CD14-positive monocyte (primary cell): ENCODE results near the gene TMTC1. TPM values are rescaled to one million over a fixed set of nuclear protein-coding genes. Genes with fewer than 3 reads are reported as not detected.

Experiments used
- DNase-seq, 3 donors: peaks; one replicate each; pipeline ENCODE4 v3.0.0-alpha.2; 2011 to 2022
- H2AFZ ChIP-seq: 2 replicates; pipeline ENCODE4 v1.6.0; 2012; ENCODE audit warnings: mild to moderate bottlenecking, low read depth, low read length, inconsistent platforms; ENCODE audit not compliant: insufficient read depth, poor library complexity, severe bottlenecking
- H3K27ac ChIP-seq, 2 donors: 1 replicate in 1 of 2; 2 replicates in 1 of 2; pipeline ENCODE4 v1.5.1; 2012 to 2013; ENCODE audit warnings: low read length in 2 of 2, control low read depth in 1 of 2, inconsistent platforms in 1 of 2, low read depth in 1 of 2, mild to moderate bottlenecking in 1 of 2
- H3K27me3 ChIP-seq, 2 donors: one replicate each; pipeline versions ENCODE4 v1.6.0 to v1.6.1; 2011 to 2013; ENCODE audit warnings: low read length in 2 of 2; ENCODE audit not compliant: control insufficient read depth in 2 of 2, insufficient read depth in 2 of 2
- H3K36me3 ChIP-seq, 2 donors: replicated peaks in 1 of 2; 1 replicate in 1 of 2; 2 replicates in 1 of 2; pipeline versions ENCODE4 v1.5.1 to v1.6.1; 2012 to 2013; ENCODE audit warnings: low read length in 2 of 2, control low read depth in 1 of 2, inconsistent platforms in 1 of 2, mild to moderate bottlenecking in 1 of 2; ENCODE audit not compliant: insufficient read depth in 2 of 2, control insufficient read depth in 1 of 2
- H3K4me1 ChIP-seq, 2 donors: 1 replicate in 1 of 2; 2 replicates in 1 of 2; pipeline versions ENCODE4 v1.5.1 to v1.6.1; 2012 to 2013; ENCODE audit warnings: low read length in 2 of 2, control low read depth in 1 of 2, inconsistent platforms in 1 of 2, mild to moderate bottlenecking in 1 of 2, moderate library complexity in 1 of 2; ENCODE audit not compliant: insufficient read depth in 2 of 2, control insufficient read depth in 1 of 2
- H3K4me2 ChIP-seq: replicated peaks from 2 replicates; pipeline ENCODE3; 2012; ENCODE audit warnings: low read length, moderate library complexity, mild to moderate bottlenecking; ENCODE audit not compliant: poor library complexity, severe bottlenecking; ENCODE audit errors: extremely low read depth
- H3K4me3 ChIP-seq, 3 experiments: fragments of 200-600 bp in 1 of 3; sonication (generic) in 1 of 3; replicated peaks in 1 of 3; 1 replicate in 2 of 3; 2 replicates in 1 of 3; pipeline ENCODE4 v1.5.1; 2011 to 2013; ENCODE audit warnings: low read length in 3 of 3, mild to moderate bottlenecking in 3 of 3, control low read depth in 2 of 3, low read depth in 2 of 3, inconsistent platforms in 1 of 3, moderate library complexity in 1 of 3
- H3K79me2 ChIP-seq: 2 replicates; pipeline ENCODE4 v1.6.0; 2012; ENCODE audit warnings: mild to moderate bottlenecking, control low read depth, inconsistent platforms, low read length, moderate library complexity; ENCODE audit not compliant: insufficient read depth
- H3K9ac ChIP-seq: 2 replicates; pipeline ENCODE4 v1.6.0; 2017; ENCODE audit warnings: low read length, mild to moderate bottlenecking; ENCODE audit not compliant: insufficient read depth, poor library complexity, severe bottlenecking
- H3K9me3 ChIP-seq, 2 donors: replicated peaks in 1 of 2; 1 replicate in 1 of 2; 2 replicates in 1 of 2; pipeline versions ENCODE4 v1.5.1 to v1.6.1; 2012 to 2013; ENCODE audit warnings: low read length in 2 of 2, control low read depth in 1 of 2; ENCODE audit not compliant: control insufficient read depth in 1 of 2, insufficient read depth in 1 of 2
- H4K20me1 ChIP-seq: 2 replicates; pipeline ENCODE4 v1.6.0; 2012; ENCODE audit warnings: mild to moderate bottlenecking, low read length, control low read depth, moderate library complexity; ENCODE audit not compliant: insufficient read depth
- H3K27ac Mint-ChIP-seq, 7 donors: one replicate each; pipeline ENCODE4 v1.8.0; 2020; ENCODE audit warnings: mild to moderate bottlenecking in 7 of 7, mixed read lengths in 7 of 7, moderate library complexity in 6 of 7, inconsistent platforms in 2 of 7
- H3K27me3 Mint-ChIP-seq, 3 donors: one replicate each; pipeline ENCODE4 v1.8.0; 2021 to 2022; ENCODE audit warnings: low read depth in 3 of 3, mild to moderate bottlenecking in 3 of 3, mixed read lengths in 3 of 3, moderate library complexity in 3 of 3, inconsistent platforms in 1 of 3
- H3K36me3 Mint-ChIP-seq, 2 donors: one replicate each; pipeline ENCODE4 v1.8.0; 2020; ENCODE audit warnings: mixed read lengths in 2 of 2, inconsistent platforms in 1 of 2, mild to moderate bottlenecking in 1 of 2
- H3K4me1 Mint-ChIP-seq: one replicate; pipeline ENCODE4 v1.8.0; 2020; ENCODE audit warnings: mild to moderate bottlenecking, mixed read lengths
- H3K4me3 Mint-ChIP-seq, 2 donors: one replicate each; pipeline ENCODE4 v1.8.0; 2020; ENCODE audit warnings: mild to moderate bottlenecking in 2 of 2, mixed read lengths in 2 of 2, moderate library complexity in 1 of 2
- H3K9me3 Mint-ChIP-seq, 7 donors: one replicate each; pipeline ENCODE4 v1.8.0; 2020 to 2022; ENCODE audit warnings: mixed read lengths in 7 of 7, mild to moderate bottlenecking in 6 of 7, moderate library complexity in 6 of 7, inconsistent platforms in 2 of 7
- CTCF ChIP-seq: fragments of 200-600 bp; IDR thresholded peaks from one replicate; pipeline ENCODE4 v1.8.0; 2022; ENCODE audit warnings: antibody characterized with exemption, mild to moderate bottlenecking
- WGBS: methylation state at CpG from one replicate; pipeline ENCODE4 v1.1.5; 2013; ENCODE audit warnings: missing lambda C conversion rate; ENCODE audit not compliant: insufficient coverage; 5-methylcytosine and 5-hydroxymethylcytosine counted together
- intact Hi-C, 2 donors: fragments of 100-400 bp; cut with micrococcal nuclease; formaldehyde crosslinking; loops; one replicate each; pipeline versions ENCODE4 v1.15.0 to v1.15.1; 2023
- polyA plus RNA-seq, 3 donors: library from polyadenylated mRNA; depleted of rRNA in 1 of 3; unstranded in 2 of 3; stranded (reverse) in 1 of 3; fragments of 300-500 nt in 2 of 3; fragments of >200 nt in 1 of 3; fragmentation: Illumina TruSeq in 2 of 3; gene quantifications; 1 replicate in 2 of 3; 2 replicates in 1 of 3; pipeline ENCODE4 v1.2.3, GENCODE V29; 2012 to 2021

TMTC1 gene
- polyA plus RNA-seq, 3 donors, result 0.57 to 5.6 (median 2.1) TPM

GRCh38 chr12:29713729-29714128 lies 70.0 kb downstream of the TMTC1 start:
- TF ChIP-seq CTCF, result no peak

GRCh38 chr12:29711381-29711780 lies 72.4 kb downstream of the TMTC1 start:
- no peak overlapping the region for H3K27ac Mint-ChIP-seq
- Histone ChIP-seq H3K36me3 (no peaks in the 10 kb centered on the region), H4K20me1 (no peaks in the 10 kb centered on the region), H3K4me1 (peaks cover 0 to 5% of the 10 kb centered on the region in 2 donors), H3K4me2 (no peak overlapping the region), H3K4me3 (no peak overlapping the region), H3K79me2 (no peaks in the 10 kb centered on the region), H3K27ac (no peak overlapping the region), H3K27me3 (no peaks in the 10 kb centered on the region), H2AFZ (no peak overlapping the region), H3K9ac (no peak overlapping the region), H3K9me3 (no peaks in the 10 kb centered on the region)
- DNase-seq, result no peak
- intact Hi-C loops, result no loop called here
- H3K4me1 Mint-ChIP-seq, result peaks cover 12% of the 10 kb centered on the region
- WGBS, result no CpG with 5 or more reads among the region's 2 CpGs
- H3K27me3 Mint-ChIP-seq, result peaks cover 0 to 7% (median 2%) of the 10 kb centered on the region in 3 donors
- peaks cover 0 to 6% of the 10 kb centered on the region in 2 donors for H3K36me3 Mint-ChIP-seq
- no peak for TF ChIP-seq CTCF
- H3K4me3 Mint-ChIP-seq, result no peak overlapping the region
- peaks cover 0 to 3% (median 0%) of the 10 kb centered on the region in 7 donors for H3K9me3 Mint-ChIP-seq

More at GRCh38 chr12:29713729-29714128, 70.0 kb downstream of the TMTC1 start:
- Histone ChIP-seq H3K36me3 (no peaks in the 10 kb centered on the region), H3K79me2 (no peaks in the 10 kb centered on the region), H3K27ac (no peak overlapping the region), H2AFZ (no peak overlapping the region), H4K20me1 (no peaks in the 10 kb centered on the region), H3K4me3 (no peak overlapping the region), H3K27me3 (no peaks in the 10 kb centered on the region), H3K4me1 (peaks cover 0 to 5% of the 10 kb centered on the region in 2 donors), H3K9ac (no peak overlapping the region), H3K4me2 (no peak overlapping the region), H3K9me3 (no peaks in the 10 kb centered on the region)
- DNase-seq, result no peak
- no peaks in the 10 kb centered on the region for H3K36me3 Mint-ChIP-seq
- H3K4me3 Mint-ChIP-seq, result no peak overlapping the region
- peaks cover 0 to 2% (median 2%) of the 10 kb centered on the region in 3 donors for H3K27me3 Mint-ChIP-seq
- intact Hi-C loops, result no loop called here
- WGBS, result no CpG with 5 or more reads among the region's 3 CpGs
- H3K27ac Mint-ChIP-seq, result no peak overlapping the region
- H3K9me3 Mint-ChIP-seq, result peaks cover 0 to 3% (median 0%) of the 10 kb centered on the region in 7 donors
- H3K4me1 Mint-ChIP-seq, result peaks cover 15% of the 10 kb centered on the region
